Spleen (tissue), 11 donors: ENCODE results near the gene ANKRD37. TPM values are rescaled to one million over a fixed set of nuclear protein-coding genes. Genes with fewer than 3 reads are reported as not detected.

Experiments
- DNase-seq: peaks from one replicate; pipeline ENCODE4 v3.0.0-alpha.2; 2020
- H3K27ac ChIP-seq, 8 donors: fragments of 200-600 bp; sonication (generic) in 7 of 8; 1 replicate in 4 of 8; 2 replicates in 4 of 8; pipeline versions ENCODE4 v1.5.0 to v1.8.0; 2016 to 2021; ENCODE audit warnings: inconsistent platforms in 4 of 8, mild to moderate bottlenecking in 4 of 8, moderate library complexity in 1 of 8
- H3K27me3 ChIP-seq, 7 donors: fragments of 200-600 bp; sonication (generic) in 6 of 7; replicated peaks in 1 of 7; 1 replicate in 4 of 7; 2 replicates in 3 of 7; pipeline versions ENCODE4 v1.5.0 to v1.8.0; 2016 to 2021; ENCODE audit warnings: inconsistent platforms in 3 of 7, mild to moderate bottlenecking in 1 of 7
- H3K36me3 ChIP-seq, 6 donors: fragments of 200-600 bp; sonication (generic) in 5 of 6; 1 replicate in 4 of 6; 2 replicates in 2 of 6; pipeline versions ENCODE4 v1.5.0 to v1.8.0; 2016 to 2021; ENCODE audit warnings: inconsistent platforms in 2 of 6
- H3K4me1 ChIP-seq, 6 donors: fragments of 200-600 bp; sonication (generic) in 5 of 6; 1 replicate in 3 of 6; 2 replicates in 3 of 6; pipeline versions ENCODE4 v1.5.0 to v1.8.0; 2016 to 2021; ENCODE audit warnings: inconsistent platforms in 3 of 6
- H3K4me3 ChIP-seq, 8 donors: fragments of 200-600 bp; sonication (generic) in 7 of 8; 1 replicate in 4 of 8; 2 replicates in 4 of 8; pipeline versions ENCODE4 v1.5.0 to v1.8.0; 2016 to 2021; ENCODE audit warnings: inconsistent platforms in 4 of 8, mild to moderate bottlenecking in 4 of 8, moderate library complexity in 2 of 8
- H3K9me3 ChIP-seq, 8 donors: fragments of 200-600 bp; sonication (generic) in 7 of 8; 1 replicate in 4 of 8; 2 replicates in 4 of 8; pipeline versions ENCODE4 v1.5.0 to v1.8.0; 2016 to 2021; ENCODE audit warnings: inconsistent platforms in 4 of 8
- POLR2A ChIP-seq, 3 donors: fragments of 450-650 bp; IDR thresholded peaks; one replicate each; pipeline ENCODE4 v1.5.1; 2017; ENCODE audit warnings: antibody characterized with exemption in 3 of 3, mild to moderate bottlenecking in 1 of 3
- POLR2AphosphoS5 ChIP-seq, 3 donors: sonication (generic); formaldehyde crosslinking; IDR thresholded peaks; one replicate each; pipeline ENCODE4 v1.5.1; 2017; ENCODE audit warnings: antibody characterized with exemption in 3 of 3
- WGBS, 5 donors: extraction: QIAGEN DNeasy Blood & Tissue Kit in 3 of 5; methylation state at CpG; one replicate each; pipeline versions ENCODE4 v1.1.5 to v1.1.7; 2013 to 2018; 5-methylcytosine and 5-hydroxymethylcytosine counted together
- intact Hi-C: fragments of 100-400 bp; cut with DNase I; formaldehyde crosslinking; loops from one replicate; pipeline ENCODE4 v1.15.0; 2023; ENCODE audit warnings: low total_unique reads
- polyA plus RNA-seq, 3 donors: library from polyadenylated mRNA; stranded (reverse); fragments of 200-250 nt; gene quantifications; one replicate each; pipeline ENCODE4 v1.2.1, GENCODE V29; 2013
- total RNA-seq, 7 donors: library from RNA; depleted of rRNA in 3 of 7; stranded (reverse); fragments of >200 nt in 3 of 7; fragmentation: NEBNext Ultra II Directional in 4 of 7; extraction: Animal tissue kit (Norgen Biotek cat#: 25700) in 4 of 7; gene quantifications; one replicate each; pipeline versions ENCODE4 v1.1.0 to v1.2.1, GENCODE V29; 2016 to 2021
- TF ChIP-seq, protein P1 (sequence below), 11 experiments: fragments of 200-600 bp in 7 of 11; fragments of 450-650 bp in 4 of 11; sonication (generic) in 4 of 11; IDR thresholded peaks in 8 of 11; conservative IDR thresholded peaks in 3 of 11; 1 replicate in 7 of 11; 2 replicates in 4 of 11; pipeline versions ENCODE4 v1.4.0 to v1.8.0; 2016 to 2021; ENCODE audit warnings: antibody characterized with exemption in 11 of 11, inconsistent platforms in 4 of 11, mild to moderate bottlenecking in 1 of 11
- donor health status: healthy with polysubstance abuse.
- donor health status: DM: no; HTN: no; CAD: no; lungs with moderate emphysema.
- donor health status: DM: no; HTN: no; CAD: no.
- donor health status: Bipolar disorder and iron deficiency.
- donor health status: healthy.
- donor health status: DM: no; HTN: no; CAD: no.
- donor health status: DM: yes; HTN: yes; CAD: no.

Gene ANKRD37
- total and polyA plus RNA-seq, 10 donors = 6.0 to 21.1 (median 9.7) TPM

DNA sequence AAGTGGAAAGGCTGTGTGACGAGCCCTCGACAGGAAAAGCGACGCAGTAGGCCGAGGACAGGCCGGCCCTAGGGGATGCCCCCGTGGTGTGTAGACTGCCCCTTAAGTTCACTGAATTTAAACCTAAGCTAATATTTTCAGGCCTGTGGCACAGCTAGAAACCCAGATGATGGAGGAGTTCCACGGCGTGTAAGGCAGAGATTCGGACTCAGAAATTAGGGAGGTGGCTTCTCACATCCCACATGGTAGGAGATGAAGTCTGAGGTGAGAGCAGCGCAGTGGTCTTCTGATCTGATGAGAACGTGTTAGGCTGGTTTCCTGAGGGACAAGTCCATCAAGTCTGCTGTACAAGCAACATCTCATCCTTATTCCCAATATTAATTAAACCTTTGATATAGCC lies 8.7 kb upstream of the ANKRD37 start:
- no peak for DNase-seq
- Histone ChIP-seq H3K27me3 (peaks cover 0 to 8% (median 0%) of the 10 kb centered on the region in 7 donors), H3K4me3 (no peak overlapping the region), H3K4me1 (peaks cover 0 to 17% (median 2%) of the 10 kb centered on the region in 6 donors), H3K36me3 (no peaks in the 10 kb centered on the region), H3K9me3 (no peaks in the 10 kb centered on the region), H3K27ac (no peak overlapping the region)
- WGBS, 5 donors = 90 to 97% (median 96%) methylated on average over 12 of the region's 12 CpGs
- TF ChIP-seq POLR2AphosphoS5 (IDR thresholded peaks at IDR 0.05) (no peak), POLR2A (IDR thresholded peaks at IDR 0.05) (no peak)
- TF ChIP-seq, protein P1, sequence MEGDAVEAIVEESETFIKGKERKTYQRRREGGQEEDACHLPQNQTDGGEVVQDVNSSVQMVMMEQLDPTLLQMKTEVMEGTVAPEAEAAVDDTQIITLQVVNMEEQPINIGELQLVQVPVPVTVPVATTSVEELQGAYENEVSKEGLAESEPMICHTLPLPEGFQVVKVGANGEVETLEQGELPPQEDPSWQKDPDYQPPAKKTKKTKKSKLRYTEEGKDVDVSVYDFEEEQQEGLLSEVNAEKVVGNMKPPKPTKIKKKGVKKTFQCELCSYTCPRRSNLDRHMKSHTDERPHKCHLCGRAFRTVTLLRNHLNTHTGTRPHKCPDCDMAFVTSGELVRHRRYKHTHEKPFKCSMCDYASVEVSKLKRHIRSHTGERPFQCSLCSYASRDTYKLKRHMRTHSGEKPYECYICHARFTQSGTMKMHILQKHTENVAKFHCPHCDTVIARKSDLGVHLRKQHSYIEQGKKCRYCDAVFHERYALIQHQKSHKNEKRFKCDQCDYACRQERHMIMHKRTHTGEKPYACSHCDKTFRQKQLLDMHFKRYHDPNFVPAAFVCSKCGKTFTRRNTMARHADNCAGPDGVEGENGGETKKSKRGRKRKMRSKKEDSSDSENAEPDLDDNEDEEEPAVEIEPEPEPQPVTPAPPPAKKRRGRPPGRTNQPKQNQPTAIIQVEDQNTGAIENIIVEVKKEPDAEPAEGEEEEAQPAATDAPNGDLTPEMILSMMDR (IDR thresholded peaks at IDR 0.05 in 8 of 11, conservative IDR thresholded peaks at IDR 0.05 in 3 of 11) = no peak
- intact Hi-C loops = no loop called here

DNA sequence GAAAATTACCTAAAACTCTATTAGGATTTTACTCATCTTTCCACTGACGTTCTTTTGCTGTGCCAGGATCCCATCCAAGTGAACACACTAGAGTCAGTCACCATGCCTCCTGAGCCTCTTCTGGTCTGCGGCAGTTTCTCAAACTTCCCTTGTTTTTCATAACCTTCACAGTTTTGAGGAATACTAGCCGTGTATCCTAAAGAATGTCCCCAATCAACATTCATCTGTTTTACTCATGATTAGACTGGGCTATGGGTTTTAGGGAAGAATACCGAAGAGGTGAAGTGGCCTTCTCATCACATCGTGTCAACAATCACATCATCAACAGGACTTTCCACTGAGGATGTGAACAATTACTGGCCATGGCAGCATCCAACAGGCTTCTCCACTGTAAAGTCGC lies 5.7 kb upstream of the ANKRD37 start:
- Histone ChIP-seq H3K9me3 (no peaks in the 10 kb centered on the region), H3K4me1 (peaks cover 0 to 32% (median 13%) of the 10 kb centered on the region in 6 donors), H3K27ac (no peak overlapping the region), H3K4me3 (no peak overlapping the region), H3K36me3 (no peaks in the 10 kb centered on the region), H3K27me3 (no peaks in the 10 kb centered on the region)
- no peak for TF ChIP-seq POLR2AphosphoS5 (IDR thresholded peaks at IDR 0.05)
- TF ChIP-seq, protein P1 (IDR thresholded peaks at IDR 0.05 in 8 of 11, conservative IDR thresholded peaks at IDR 0.05 in 3 of 11) = no peak
- TF ChIP-seq POLR2A (IDR thresholded peaks at IDR 0.05) = no peak
- intact Hi-C loops = loop anchor here (5.0 kb wide), 1 partner anchor 189 kb away; the partner anchor contains the start of gene CFAP97
- 96 to 98% (median 97%) methylated on average over 6 of the region's 6 CpGs for WGBS, 5 donors
- DNase-seq = no peak

DNA sequence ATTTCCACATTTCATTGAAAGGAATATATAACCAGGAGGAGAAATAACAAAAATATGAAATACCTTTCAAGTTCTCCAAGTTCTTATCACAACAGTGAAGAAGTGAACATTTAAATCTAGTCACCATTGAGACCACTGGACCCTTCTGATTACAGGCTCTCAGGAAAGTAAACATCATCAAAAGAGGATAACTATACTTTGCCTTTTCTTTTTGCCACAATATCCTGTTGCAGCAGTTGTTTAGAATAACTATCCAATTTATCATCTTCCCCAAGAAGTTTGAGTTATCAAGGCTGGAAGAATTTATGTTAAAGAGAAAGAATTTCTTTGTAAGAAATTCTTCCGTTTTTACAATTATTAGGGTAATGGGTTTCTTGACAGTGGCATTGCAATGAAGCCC lies 4.5 kb upstream of the ANKRD37 start:
- no peaks in the 10 kb centered on the region for H3K27me3 ChIP-seq
- no peaks in the 10 kb centered on the region for H3K36me3 ChIP-seq
- no peak overlapping the region for H3K27ac ChIP-seq
- peaks cover 1 to 35% (median 19%) of the 10 kb centered on the region in 6 donors for H3K4me1 ChIP-seq
- no peak overlapping the region for H3K4me3 ChIP-seq
- H3K9me3 ChIP-seq = no peaks in the 10 kb centered on the region
- intact Hi-C loops = loop anchor here (5.0 kb wide), 1 partner anchor 190 kb away; the partner anchor contains the start of gene CFAP97
- 89 to 97% (median 91%) methylated on average over 1 of the region's 1 CpG for WGBS, 5 donors
- DNase-seq = no peak
- no peak for TF ChIP-seq POLR2AphosphoS5 (IDR thresholded peaks at IDR 0.05)
- TF ChIP-seq POLR2A (IDR thresholded peaks at IDR 0.05) = no peak
- TF ChIP-seq, protein P1 (IDR thresholded peaks at IDR 0.05 in 8 of 11, conservative IDR thresholded peaks at IDR 0.05 in 3 of 11) = no peak

DNA sequence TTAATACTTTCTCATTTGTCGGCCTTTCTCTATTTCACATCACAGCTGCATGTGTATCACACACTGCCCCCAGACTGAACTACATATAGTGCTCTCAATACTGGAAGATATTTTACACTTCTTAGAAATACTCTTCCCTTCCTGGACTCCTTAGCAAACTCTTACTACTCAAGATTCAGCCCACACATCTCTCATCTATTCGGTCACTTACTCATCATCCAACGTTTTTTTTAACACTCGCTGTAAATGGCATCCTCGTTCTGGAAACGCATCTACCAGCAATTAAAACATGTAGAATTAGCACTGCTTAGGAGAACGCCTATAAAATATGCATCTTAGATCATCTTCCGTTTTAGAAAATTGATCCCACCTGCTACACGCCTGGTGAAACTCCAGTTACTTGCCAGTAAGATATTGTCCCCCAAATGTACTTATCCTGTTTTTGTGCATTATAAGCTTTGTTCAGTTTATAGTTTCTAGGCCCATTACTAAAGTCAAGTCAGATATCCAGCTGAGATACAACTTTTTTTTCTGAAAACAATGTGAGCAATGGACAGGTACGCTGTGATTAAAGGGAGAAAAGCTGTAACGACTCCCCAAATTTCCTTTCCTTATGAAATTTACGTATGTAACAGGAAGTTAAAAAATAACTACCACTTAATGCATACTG lies 1.9 kb upstream of the ANKRD37 start:
- 46 to 55% (median 47%) methylated on average over 12 of the region's 12 CpGs for WGBS, 5 donors

More for the DNA sequence above, 1.9 kb upstream of the ANKRD37 start:
- intact Hi-C loops = loop anchor here (5.0 kb wide), 1 partner anchor 192 kb away; the partner anchor contains the start of gene CFAP97
- Histone ChIP-seq H3K27me3 (no peaks in the 10 kb centered on the region), H3K9me3 (no peaks in the 10 kb centered on the region), H3K36me3 (peaks cover 0 to 12% (median 5%) of the 10 kb centered on the region in 6 donors), H3K4me1 (peaks cover 6 to 57% (median 31%) of the 10 kb centered on the region in 6 donors), H3K4me3 (peak overlapping the region; percentile 54 to 83 (median 80)), H3K27ac (peak overlapping the region; percentile 95 to 100 (median 99))
- TF ChIP-seq, protein P1 (IDR thresholded peaks at IDR 0.05 in 8 of 11, conservative IDR thresholded peaks at IDR 0.05 in 3 of 11) = no peak
- TF ChIP-seq POLR2A (IDR thresholded peaks at IDR 0.05) (no peak), POLR2AphosphoS5 (IDR thresholded peaks at IDR 0.05) (no peak)
- DNase-seq = no peak
